ENCODE results near the gene TRAPPC8.

TRAPPC8 gene

DNA sequence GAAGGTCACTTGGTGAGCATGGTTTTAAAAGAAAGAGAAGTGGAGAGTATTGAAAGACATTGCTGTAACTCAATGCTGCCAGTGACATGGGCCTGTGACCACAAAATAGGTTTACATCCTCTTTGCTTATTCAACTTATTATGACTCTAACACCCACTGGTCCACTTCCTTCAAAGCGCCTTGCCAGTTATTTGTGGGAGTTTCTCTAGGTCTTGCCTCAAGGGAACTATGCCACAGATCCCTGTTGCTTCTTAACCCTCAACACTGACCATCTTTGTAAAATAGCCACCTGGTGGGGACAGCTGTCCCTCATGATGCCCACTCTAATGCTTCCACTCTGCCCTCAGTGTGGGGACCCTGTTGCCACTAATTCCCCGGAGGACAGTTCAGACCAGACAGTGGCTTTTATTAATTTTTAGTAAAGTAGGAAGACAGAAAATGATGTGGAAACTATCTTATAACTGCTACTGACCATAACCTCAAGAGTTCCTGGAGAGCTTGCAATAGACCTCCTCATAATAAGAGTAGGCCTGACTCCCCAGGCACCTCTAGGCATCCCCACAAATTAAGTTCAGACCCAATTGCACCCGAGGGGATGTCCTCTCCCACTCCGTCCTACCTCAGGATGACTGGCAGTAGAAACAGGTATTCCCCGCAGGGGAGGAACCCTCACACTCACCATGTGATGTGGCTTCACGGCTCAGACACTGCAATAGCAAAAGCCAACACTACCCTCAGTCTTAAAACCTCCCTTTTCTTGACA is 150.9 kb downstream of the TRAPPC8 start:
- no peak for DNase-seq

- no peak for DNase-seq
Measured at GRCh38 chr18:31789409-31789808, 153.5 kb downstream of the TRAPPC8 start.

- no peak for DNase-seq
Measured at GRCh38 chr18:31783059-31783458, 159.9 kb downstream of the TRAPPC8 start.
